Measurements from ENCODE around the gene CHCHD6. TPM values are rescaled to one million over a fixed set of nuclear protein-coding genes. Genes with fewer than 3 reads are reported as not detected.
A peak's percentile ranks its signal among the peaks of the same experiment; 100 is the strongest.

The CHCHD6 gene
- total RNA-seq, 2 experiments from 2014 or later: 5.4 to 7.4 TPM

- Mint-ChIP-seq H3K4me1 (peaks cover 5% of the 10 kb centered on the region), H3K27ac (no peak overlapping the region), H3K9me3 (peaks cover 14% of the 10 kb centered on the region), H3K36me3 (ENCODE audit: low read depth) (no peaks in the 10 kb centered on the region), H3K4me3 (no peak overlapping the region), H3K27me3 (peaks cover 7% of the 10 kb centered on the region)
- DNase-seq: no peak
- ChIA-PET CTCF (interaction anchor here (2.6 kb wide), 1 partner anchor 19 kb away, joined by 11 read pairs; no protein-coding TSS in a partner anchor), POLR2A (no interaction called here)
Observed at GRCh38 chr3:126677862-126678503, 26.1 kb upstream of the CHCHD6 start.

GRCh38 chr3:126678693-126679317, 25.2 kb upstream of the CHCHD6 start:
- no peak overlapping the region for H3K4me3 Mint-ChIP-seq
- DNase-seq: no peak
- H3K27ac Mint-ChIP-seq: no peak overlapping the region

GRCh38 chr3:126679318-126679751, 24.7 kb upstream of the CHCHD6 start:
- DNase-seq: peak; percentile 73
- H3K4me1 Mint-ChIP-seq: peaks cover 5% of the 10 kb centered on the region
- ChIA-PET POLR2A (no interaction called here), CTCF (interaction anchor here (0.6 to 2.6 kb wide), 6 partner anchors 12 to 969 kb away, joined by 3 to 11 read pairs (median 4); no protein-coding TSS in a partner anchor)
- no peak overlapping the region for H3K27ac Mint-ChIP-seq
- no peaks in the 10 kb centered on the region for H3K36me3 Mint-ChIP-seq (ENCODE audit: low read depth)
- no peak overlapping the region for H3K4me3 Mint-ChIP-seq
- peaks cover 6% of the 10 kb centered on the region for H3K9me3 Mint-ChIP-seq
- H3K27me3 Mint-ChIP-seq: peaks cover 7% of the 10 kb centered on the region

More at GRCh38 chr3:126678693-126679317, 25.2 kb upstream of the CHCHD6 start:
- Mint-ChIP-seq H3K36me3 (ENCODE audit: low read depth) (no peaks in the 10 kb centered on the region), H3K4me1 (peaks cover 5% of the 10 kb centered on the region), H3K9me3 (peaks cover 7% of the 10 kb centered on the region), H3K27me3 (peaks cover 7% of the 10 kb centered on the region)
- ChIA-PET POLR2A (no interaction called here), CTCF (interaction anchor here (1.3 to 2.6 kb wide), 3 partner anchors 11 to 20 kb away, joined by 3 to 11 read pairs (median 4); no protein-coding TSS in a partner anchor)

- Mint-ChIP-seq H3K27me3 (peaks cover 4% of the 10 kb centered on the region), H3K4me3 (no peak overlapping the region), H3K36me3 (ENCODE audit: low read depth) (no peaks in the 10 kb centered on the region), H3K27ac (no peak overlapping the region), H3K4me1 (peaks cover 5% of the 10 kb centered on the region), H3K9me3 (no peaks in the 10 kb centered on the region)
- no peak for DNase-seq
- ChIA-PET POLR2A (no interaction called here), CTCF (interaction anchor here (0.6 to 2.6 kb wide), 6 partner anchors 12 to 969 kb away, joined by 3 to 11 read pairs (median 4); no protein-coding TSS in a partner anchor)
Observed at GRCh38 chr3:126679831-126680666, 24.0 kb upstream of the CHCHD6 start.

GRCh38 chr3:126680667-126681055, 23.4 kb upstream of the CHCHD6 start:
- no peak for DNase-seq
- Mint-ChIP-seq H3K4me3 (no peak overlapping the region), H3K36me3 (ENCODE audit: low read depth) (no peaks in the 10 kb centered on the region), H3K27ac (no peak overlapping the region), H3K9me3 (no peaks in the 10 kb centered on the region), H3K4me1 (peaks cover 5% of the 10 kb centered on the region), H3K27me3 (peaks cover 3% of the 10 kb centered on the region)
- ChIA-PET POLR2A (no interaction called here), CTCF (interaction anchor here (0.6 to 2.0 kb wide), 3 partner anchors 12 to 342 kb away, joined by 4 read pairs; no protein-coding TSS in a partner anchor)

- POLR2A ChIA-PET: no interaction called here
- H3K27ac Mint-ChIP-seq: no peak overlapping the region
- DNase-seq: no peak
Observed at GRCh38 chr3:126682009-126682408, 22.0 kb upstream of the CHCHD6 start.

GRCh38 chr3:126683069-126683468, 21.0 kb upstream of the CHCHD6 start:
- ChIA-PET CTCF (no interaction called here), POLR2A (no interaction called here)
- Mint-ChIP-seq H3K9me3 (no peaks in the 10 kb centered on the region), H3K27me3 (peaks cover 6% of the 10 kb centered on the region), H3K4me3 (no peak overlapping the region), H3K4me1 (peaks cover 5% of the 10 kb centered on the region), H3K36me3 (ENCODE audit: low read depth) (no peaks in the 10 kb centered on the region), H3K27ac (no peak overlapping the region)
- DNase-seq: no peak

More at GRCh38 chr3:126682009-126682408, 22.0 kb upstream of the CHCHD6 start:
- peaks cover 5% of the 10 kb centered on the region for H3K4me1 Mint-ChIP-seq
- H3K27me3 Mint-ChIP-seq: peaks cover 3% of the 10 kb centered on the region
- no peak overlapping the region for H3K4me3 Mint-ChIP-seq
- no peaks in the 10 kb centered on the region for H3K36me3 Mint-ChIP-seq (ENCODE audit: low read depth)
- CTCF ChIA-PET: interaction anchor here (0.6 kb wide), 1 partner anchor 21 kb away, joined by 3 read pairs; no protein-coding TSS in a partner anchor
- H3K9me3 Mint-ChIP-seq: no peaks in the 10 kb centered on the region

GRCh38 chr3:126684218-126684751, 19.8 kb upstream of the CHCHD6 start:
- H3K27ac Mint-ChIP-seq: no peak overlapping the region
- H3K4me1 Mint-ChIP-seq: no peaks in the 10 kb centered on the region
- CTCF ChIA-PET: no interaction called here
- no peak overlapping the region for H3K4me3 Mint-ChIP-seq
- no peaks in the 10 kb centered on the region for H3K9me3 Mint-ChIP-seq
- H3K36me3 Mint-ChIP-seq (ENCODE audit: low read depth): no peaks in the 10 kb centered on the region
- no peak for DNase-seq
- peaks cover 10% of the 10 kb centered on the region for H3K27me3 Mint-ChIP-seq
- POLR2A ChIA-PET: no interaction called here

DNA sequence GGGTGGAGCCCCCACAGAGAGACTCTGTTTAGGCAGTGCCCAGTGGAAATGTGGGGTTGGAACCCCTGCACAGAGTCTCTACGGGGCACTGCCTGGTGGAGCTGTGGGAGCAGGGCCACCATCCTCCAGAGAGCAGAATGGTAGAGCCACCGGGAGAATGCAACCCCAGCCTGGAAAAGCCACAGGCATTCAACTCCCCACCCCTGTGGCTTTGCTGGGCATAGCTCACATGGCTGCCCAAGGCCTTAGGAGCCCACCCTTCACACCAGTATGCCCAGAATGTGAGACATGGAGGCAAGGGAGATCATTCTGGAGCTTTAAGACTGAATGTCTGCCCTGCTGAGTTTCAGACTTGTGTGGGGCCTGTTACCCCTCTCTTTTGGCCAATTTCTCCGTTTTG, 19.0 kb upstream of the CHCHD6 start:
- CTCF ChIA-PET: interaction anchor here (0.9 kb wide), 1 partner anchor 9 kb away, joined by 3 read pairs; no protein-coding TSS in a partner anchor
- POLR2A ChIA-PET: no interaction called here
- H3K4me3 Mint-ChIP-seq: no peak overlapping the region
- H3K36me3 Mint-ChIP-seq (ENCODE audit: low read depth): no peaks in the 10 kb centered on the region
- peaks cover 12% of the 10 kb centered on the region for H3K27me3 Mint-ChIP-seq
- no peaks in the 10 kb centered on the region for H3K4me1 Mint-ChIP-seq
- no peak for DNase-seq
- no peaks in the 10 kb centered on the region for H3K9me3 Mint-ChIP-seq
- no peak overlapping the region for H3K27ac Mint-ChIP-seq

DNA sequence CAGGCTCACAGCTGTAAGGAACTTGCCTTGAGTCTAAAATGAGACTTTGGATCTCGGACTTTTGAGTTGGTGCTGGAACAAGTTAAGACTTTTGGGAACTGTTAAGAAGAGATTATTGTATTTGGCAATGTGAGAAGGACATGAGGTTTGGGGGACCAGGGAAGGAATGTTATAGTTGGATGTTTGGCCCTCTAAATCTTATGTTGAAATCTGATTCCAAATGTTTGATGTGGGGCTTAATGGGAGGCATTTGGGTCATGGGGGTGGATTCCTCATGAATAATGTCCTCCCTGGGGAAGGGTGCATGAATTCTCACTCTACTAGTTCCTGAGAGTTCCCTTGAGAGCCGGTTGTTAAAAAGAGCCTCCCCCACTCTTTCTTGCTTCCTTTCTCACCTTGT, 18.5 kb upstream of the CHCHD6 start:
- POLR2A ChIA-PET: no interaction called here
- Mint-ChIP-seq H3K9me3 (no peaks in the 10 kb centered on the region), H3K4me1 (no peaks in the 10 kb centered on the region), H3K27me3 (peaks cover 12% of the 10 kb centered on the region), H3K4me3 (no peak overlapping the region), H3K36me3 (ENCODE audit: low read depth) (no peaks in the 10 kb centered on the region), H3K27ac (no peak overlapping the region)
- CTCF ChIA-PET: interaction anchor here (0.9 kb wide), 1 partner anchor 9 kb away, joined by 3 read pairs; no protein-coding TSS in a partner anchor
- DNase-seq: no peak

DNA sequence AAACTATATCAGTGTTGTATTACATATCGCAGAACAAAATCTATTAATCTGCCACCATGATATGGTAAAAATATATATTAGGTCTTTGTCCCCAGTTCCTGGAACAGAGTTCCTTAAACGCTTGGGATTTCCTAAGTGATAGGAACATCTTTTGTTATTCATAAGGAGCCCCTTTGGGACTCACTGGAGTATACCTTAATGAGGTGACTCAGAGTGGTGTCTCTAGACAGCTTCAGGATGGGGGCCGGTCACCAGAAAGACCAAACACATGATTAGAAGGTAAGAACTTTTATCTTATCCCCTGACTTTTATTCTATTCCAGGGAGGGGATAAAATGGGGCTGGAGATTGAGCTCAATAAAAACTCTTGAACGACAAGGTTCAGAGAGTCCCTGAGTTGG, 12.3 kb upstream of the CHCHD6 start:
- H3K4me1 Mint-ChIP-seq: peaks cover 2% of the 10 kb centered on the region
- DNase-seq: no peak
- CTCF ChIA-PET: interaction anchor here (1.6 kb wide), 1 partner anchor 12 kb away, joined by 4 read pairs; no protein-coding TSS in a partner anchor
- no peaks in the 10 kb centered on the region for H3K9me3 Mint-ChIP-seq
- H3K4me3 Mint-ChIP-seq: no peak overlapping the region
- POLR2A ChIA-PET: no interaction called here
- H3K36me3 Mint-ChIP-seq (ENCODE audit: low read depth): no peaks in the 10 kb centered on the region
- peaks cover 46% of the 10 kb centered on the region for H3K27me3 Mint-ChIP-seq
- H3K27ac Mint-ChIP-seq: no peak overlapping the region

GRCh38 chr3:126692858-126693257, 11.2 kb upstream of the CHCHD6 start:
- DNase-seq: no peak
- H3K27me3 Mint-ChIP-seq: peaks cover 48% of the 10 kb centered on the region
- no peaks in the 10 kb centered on the region for H3K36me3 Mint-ChIP-seq (ENCODE audit: low read depth)
- ChIA-PET CTCF (interaction anchor here (1.6 kb wide), 1 partner anchor 13 kb away, joined by 4 read pairs; no protein-coding TSS in a partner anchor), POLR2A (no interaction called here)
- no peak overlapping the region for H3K4me3 Mint-ChIP-seq
- no peaks in the 10 kb centered on the region for H3K9me3 Mint-ChIP-seq
- H3K27ac Mint-ChIP-seq: no peak overlapping the region
- H3K4me1 Mint-ChIP-seq: peaks cover 2% of the 10 kb centered on the region

Measured in activated CD4-positive, alpha-beta T cell treated with anti-CD3 and anti-CD28 coated beads, Interleukin-2, amount 10 ng/mL, durations not matched to agents 7 days and 5 days (primary cell).